A549 (cell line): Measurements from ENCODE around the gene FHIP2A. TPM values are rescaled to one million over a fixed set of nuclear protein-coding genes. Genes with fewer than 3 reads are reported as not detected.

Experiments
- ATAC-seq, 2 experiments: fragments of 200-7000 bp in 1 of 2; fragments of >200 bp in 1 of 2; cut with Nextera tagmentation in 1 of 2; cut with Tn5 transposase in 1 of 2; 3 replicates each; pipeline versions ENCODE4 v1.8.0 to v1.9.1; 2018 to 2020; ENCODE audit warnings: mild to moderate bottlenecking in 1 of 2, moderate library complexity in 1 of 2
- CTCF ChIA-PET: fragments of 300-600 bp; sonication (Branson Sonifier 250); formaldehyde crosslinking; extraction: SDS; loops from one replicate; lab custom pipeline; 2021; ENCODE audit warnings: antibody characterized with exemption, inconsistent platforms; lab: Yijun Ruan, JAX
- POLR2A ChIA-PET: fragments of 350-600 bp; formaldehyde crosslinking; extraction: SDS; loops from one replicate; lab custom pipeline; 2021; ENCODE audit warnings: antibody characterized with exemption, inconsistent platforms; lab: Yijun Ruan, JAX
- DNase-seq, 2 experiments: peaks; one replicate each; pipeline versions ENCODE4 v3.0.0 to v3.0.0-alpha.2; 2011 to 2016; ENCODE audit warnings: low read depth in 1 of 2, low spot score in 1 of 2
- FAIRE-seq: peaks from 2 replicates; lab custom pipeline; 2011; peaks lifted over from hg19 to GRCh38; lab: Jason Lieb, UNC
- H3K27ac ChIP-seq, 2 experiments: fragments of >200 bp; sonication (Bioruptor Twin); formaldehyde crosslinking; 3 replicates each; pipeline ENCODE4 v1.5.1; 2016 to 2017
- H3K4me1 ChIP-seq: fragments of >200 bp; sonication (Bioruptor Twin); formaldehyde crosslinking; 3 replicates; pipeline ENCODE4 v1.6.1; 2016
- H3K4me2 ChIP-seq: fragments of >200 bp; sonication (Bioruptor Twin); formaldehyde crosslinking; 3 replicates; pipeline ENCODE4 v1.6.1; 2016
- H3K4me3 ChIP-seq: fragments of >200 bp; sonication (Bioruptor Twin); formaldehyde crosslinking; 3 replicates; pipeline ENCODE4 v1.5.1; 2016
- H3K9me3 ChIP-seq: fragments of >200 bp; sonication (Bioruptor Twin); formaldehyde crosslinking; 3 replicates; pipeline ENCODE4 v1.6.1; 2016
- BHLHE40 ChIP-seq: IDR thresholded peaks from 2 replicates; pipeline ENCODE4 v1.6.1; 2012; ENCODE audit warnings: low read depth, low read length, inconsistent platforms
- CHD2 ChIP-seq: fragments of 150-350 bp; IDR thresholded peaks from 2 replicates; pipeline ENCODE4 v1.6.1; 2014; ENCODE audit warnings: low read length; ENCODE audit not compliant: partially characterized antibody
- FOSB ChIP-seq: fragments of 250-450 bp; sonication (Bioruptor Pico); IDR thresholded peaks from 2 replicates; pipeline ENCODE4 v1.5.0; 2020; ENCODE audit warnings: mild to moderate bottlenecking, moderate library complexity
- FOSL2 ChIP-seq, 2 experiments: fragments of 450-650 bp in 1 of 2; fragments of >200 bp in 1 of 2; sonication (Bioruptor Twin) in 1 of 2; formaldehyde crosslinking; IDR thresholded peaks; 2 replicates each; pipeline versions ENCODE4 v1.5.0 to v1.6.1; 2016 to 2020; ENCODE audit warnings: mild to moderate bottlenecking in 1 of 2, moderate library complexity in 1 of 2
- HDAC2 ChIP-seq: fragments of 200-600 bp; sonication (generic); IDR thresholded peaks from 2 replicates; pipeline ENCODE4 v1.6.1; 2016
- HES2 ChIP-seq: fragments of >200 bp; sonication (Bioruptor Twin); formaldehyde crosslinking; IDR thresholded peaks from 2 replicates; pipeline ENCODE4 v1.6.1; 2016
- HEYL ChIP-seq: fragments of 250-450 bp; sonication (Bioruptor Pico); IDR thresholded peaks from 2 replicates; pipeline ENCODE4 v1.8.0; 2021; ENCODE audit warnings: mild to moderate bottlenecking, moderate library complexity
- HOXB5 ChIP-seq: fragments of 250-450 bp; sonication (Bioruptor Pico); IDR thresholded peaks from 2 replicates; pipeline ENCODE4 v1.5.0; 2020; ENCODE audit warnings: mild to moderate bottlenecking, moderate library complexity
- JUNB ChIP-seq: fragments of >200 bp; sonication (Bioruptor Twin); formaldehyde crosslinking; IDR thresholded peaks from 2 replicates; pipeline ENCODE4 v1.6.1; 2016
- MAX ChIP-seq: IDR thresholded peaks from 2 replicates; pipeline ENCODE4 v1.6.1; 2012
- NPAS2 ChIP-seq: fragments of 250-450 bp; sonication (Bioruptor Pico); IDR thresholded peaks from 2 replicates; pipeline ENCODE4 v1.8.0; 2022; ENCODE audit warnings: mild to moderate bottlenecking, moderate library complexity, borderline replicate concordance
- PBX3 ChIP-seq: IDR thresholded peaks from 2 replicates; pipeline ENCODE4 v1.6.1; 2012
- RCOR1 ChIP-seq: fragments of 150-350 bp; IDR thresholded peaks from 2 replicates; pipeline ENCODE4 v1.6.1; 2014; ENCODE audit warnings: antibody characterized with exemption, low read length, low read depth
- REST ChIP-seq: fragments of 200-600 bp; sonication (generic); IDR thresholded peaks from 2 replicates; pipeline ENCODE4 v1.6.1; 2016; ENCODE audit warnings: antibody characterized with exemption, mild to moderate bottlenecking, moderate library complexity
- RNF2 ChIP-seq: fragments of 200-600 bp; sonication (generic); IDR thresholded peaks from 2 replicates; pipeline ENCODE4 v1.6.1; 2016; ENCODE audit warnings: low read depth, mild to moderate bottlenecking, antibody characterized with exemption, moderate library complexity, borderline replicate concordance
- SMC3 ChIP-seq: fragments of >200 bp; sonication (Bioruptor Twin); formaldehyde crosslinking; IDR thresholded peaks from 3 replicates; pipeline ENCODE4 v1.6.1; 2018; ENCODE audit warnings: inconsistent platforms
- USF2 ChIP-seq: fragments of 450-650 bp; IDR thresholded peaks from 2 replicates; pipeline ENCODE4 v1.6.1; 2014; ENCODE audit warnings: antibody characterized with exemption
- WGBS: methylation state at CpG from one replicate; pipeline ENCODE4 v1.1.6; 2017; ENCODE audit errors: missing lambda C conversion rate; 5-methylcytosine and 5-hydroxymethylcytosine counted together
- polyA plus RNA-seq, 4 experiments: library from polyadenylated mRNA; depleted of rRNA in 3 of 4; stranded (reverse); fragments of >200 nt; fragmentation: RNase III in 1 of 4; extraction: RNeasy Plus Mini Kit Qiagen cat#74134 plus additional on column Dnase treatment in 1 of 4; gene quantifications; 2 replicates in 3 of 4; 3 replicates in 1 of 4; pipeline ENCODE4 v1.2.3, GENCODE V29; 2011 to 2017

Gene FHIP2A
- polyA plus RNA-seq, 2 of the 4 experiments (the other 2 are of a cell fraction) = 8.9 to 18.4 TPM

- no peak for ATAC-seq
- WGBS = 93% methylated on average over 1 of the region's 1 CpG
- Histone ChIP-seq H3K4me3 (no peak overlapping the region), H3K9me3 (no peaks in the 10 kb centered on the region), H3K27ac (no peak overlapping the region; a peak in 1 of 6 replicates), H3K4me1 (peaks cover 41% of the 10 kb centered on the region), H3K4me2 (no peak overlapping the region; the same call in 2 of the 3 replicates)
- CTCF ChIA-PET = interaction anchor here (1.3 kb wide), 1 partner anchor 34 kb away, joined by 5 read pairs; the partner anchor contains the start of gene FHIP2A
- FAIRE-seq = no peak
- POLR2A ChIA-PET = interaction anchor here (0.6 kb wide), 1 partner anchor 33 kb away, joined by 3 read pairs; the partner anchor contains the start of gene FHIP2A
- TF ChIP-seq SMC3 = no peak
- TF ChIP-seq FOSL2 (IDR thresholded peaks at IDR 0.05) = no peak
- TF ChIP-seq FOSL2 (CRISPR knock-in tag; IDR thresholded peaks at IDR 0.05) = no peak
- DNase-seq = no peak
These were observed 33.3 kb downstream of the FHIP2A start for GRCh38 chr10:114854906-114855305.

GRCh38 chr10:114855776-114856543 lies 34.4 kb downstream of the FHIP2A start:
- POLR2A ChIA-PET = interaction anchor here (1.0 kb wide), 1 partner anchor 274 kb away, joined by 3 read pairs; no protein-coding TSS in a partner anchor
- Histone ChIP-seq H3K4me1 (peaks cover 41% of the 10 kb centered on the region), H3K4me2 (peak overlapping the region; percentile 68), H3K4me3 (no peak overlapping the region), H3K9me3 (no peaks in the 10 kb centered on the region), H3K27ac (peak overlapping the region; percentile 57 to 82)
- FAIRE-seq (no peak), DNase-seq (no peak), ATAC-seq (peak; percentile 65 to 66; a peak in 4 of 6 replicates)
- TF ChIP-seq PBX3 (no peak), HDAC2 (no peak), HOXB5 (CRISPR knock-in tag) (no peak), RNF2 (no peak), REST (no peak), HES2 (no peak), NPAS2 (CRISPR knock-in tag) (no peak), FOSL2 (IDR thresholded peaks at IDR 0.05) (no peak), FOSL2 (CRISPR knock-in tag; IDR thresholded peaks at IDR 0.05) (no peak), HEYL (CRISPR knock-in tag) (no peak), MAX (no peak), FOSB (CRISPR knock-in tag) (no peak), CHD2 (no peak), JUNB (no peak), RCOR1 (no peak), BHLHE40 (no peak), USF2 (no peak)
- CTCF ChIA-PET = interaction anchor here (1.1 to 2.4 kb wide), 3 partner anchors 12 to 35 kb away, joined by 3 to 11 read pairs (median 5); partner anchors contain the start of gene FHIP2A
- WGBS = 39% methylated on average over 7 of the region's 7 CpGs
